HG03565 (cell line): ENCODE results near the gene RHOXF2.
"Not testable (repeated sequence)": the region's sequence is repeated elsewhere in the genome, so short reads cannot be mapped to it uniquely, and the experiment has no call there.

ENCODE experiments used
- ATAC-seq: cut with Tn5 transposase; IDR thresholded peaks from one replicate; pipeline ENCODE4 v1.9.1; 2021; ENCODE audit warnings: mild to moderate bottlenecking, moderate library complexity; ENCODE audit not compliant: unreplicated experiment

The RHOXF2 gene

GRCh38 chrX:120158313-120158712 is at the start of gene RHOXF2:
RHOXF2 (plus strand) TSS chrX:120158613; CDS start chrX:120158751, 138 bp downstream.
- ATAC-seq: not testable (repeated sequence)

- ATAC-seq: no peak
Observed at GRCh38 chrX:120109378-120109777, 49.0 kb upstream of the RHOXF2 start.

GRCh38 chrX:120111611-120112010 is 46.8 kb upstream of the RHOXF2 start:
- ATAC-seq: no peak

- no peak for ATAC-seq
Observed at GRCh38 chrX:120115438-120115963, 42.9 kb upstream of the RHOXF2 start, which contains the start of gene RHOXF1. RHOXF1 (minus strand) TSS chrX:120115913; CDS start chrX:120115862, 51 bp downstream.

- ATAC-seq: no peak
Observed at GRCh38 chrX:120120223-120120622, 38.2 kb upstream of the RHOXF2 start.

GRCh38 chrX:120125444-120125843 is 33.0 kb upstream of the RHOXF2 start:
- ATAC-seq: no peak

- ATAC-seq: not testable (repeated sequence)
Observed at GRCh38 chrX:120128306-120128846, 30.0 kb upstream of the RHOXF2 start.

- no peak for ATAC-seq
Observed at GRCh38 chrX:120136128-120136527, 22.3 kb upstream of the RHOXF2 start.

GRCh38 chrX:120136840-120137239 is 21.6 kb upstream of the RHOXF2 start:
- ATAC-seq: no peak

GRCh38 chrX:120137439-120137838 is 21.0 kb upstream of the RHOXF2 start:
- ATAC-seq: no peak

GRCh38 chrX:120140293-120140981 is 18.0 kb upstream of the RHOXF2 start:
- ATAC-seq: no peak

GRCh38 chrX:120144178-120144844 is 14.1 kb upstream of the RHOXF2 start:
- no peak for ATAC-seq

GRCh38 chrX:120145295-120145925 is 13.0 kb upstream of the RHOXF2 start:
- no peak for ATAC-seq

- ATAC-seq: not testable (repeated sequence)
Observed at GRCh38 chrX:120146323-120146722, 12.1 kb upstream of the RHOXF2 start.

GRCh38 chrX:120147537-120147936 is 10.9 kb upstream of the RHOXF2 start:
- no peak for ATAC-seq

- ATAC-seq: not testable (repeated sequence)
Observed at GRCh38 chrX:120150109-120150744, 8.2 kb upstream of the RHOXF2 start.

GRCh38 chrX:120159086-120159485 is 673 bp downstream of the RHOXF2 start:
- ATAC-seq: not testable (repeated sequence)

GRCh38 chrX:120193254-120193653 is 34.8 kb downstream of the RHOXF2 start:
- not testable (repeated sequence) for ATAC-seq

- ATAC-seq: peak; percentile 60
Observed at GRCh38 chrX:120193720-120194119, 35.3 kb downstream of the RHOXF2 start.

GRCh38 chrX:120195786-120196185 is 37.4 kb downstream of the RHOXF2 start:
- not testable (repeated sequence) for ATAC-seq
